Astrocyte (in vitro differentiated cells and primary cell): ENCODE results near the gene ARNT2. TPM values are rescaled to one million over a fixed set of nuclear protein-coding genes. Genes with fewer than 3 reads are reported as not detected.
"Not testable (repeated sequence)": the region's sequence is repeated elsewhere in the genome, so short reads cannot be mapped to it uniquely, and the experiment has no call there.

ENCODE experiments used
- DNase-seq: peaks from one replicate; pipeline ENCODE4 v3.0.0-alpha.2; 2010; ENCODE audit warnings: low read depth
- FAIRE-seq: peaks from 2 replicates; lab custom pipeline; 2011; peaks lifted over from hg19 to GRCh38; lab: Jason Lieb, UNC
- H2AFZ ChIP-seq: 2 replicates; pipeline ENCODE4 v1.6.0; 2012; ENCODE audit warnings: low read depth, low read length, inconsistent platforms
- H3K27ac ChIP-seq: 2 replicates; pipeline ENCODE4 v1.5.1; 2011; ENCODE audit warnings: low read depth, low read length, inconsistent platforms
- H3K27me3 ChIP-seq: 2 replicates; pipeline ENCODE4 v1.6.0; 2011; ENCODE audit warnings: low read length, inconsistent platforms; ENCODE audit not compliant: insufficient read depth
- H3K36me3 ChIP-seq: 2 replicates; pipeline ENCODE4 v1.5.1; 2011; ENCODE audit warnings: low read length, inconsistent platforms; ENCODE audit not compliant: insufficient read depth
- H3K4me1 ChIP-seq: 2 replicates; pipeline ENCODE4 v1.5.1; 2011; ENCODE audit warnings: low read length, inconsistent platforms; ENCODE audit not compliant: insufficient read depth
- H3K4me2 ChIP-seq: 2 replicates; pipeline ENCODE4 v1.6.0; 2012; ENCODE audit warnings: low read length, inconsistent platforms
- H3K4me3 ChIP-seq: 2 replicates; pipeline ENCODE4 v1.5.1; 2011; ENCODE audit warnings: low read depth, mild to moderate bottlenecking, low read length, inconsistent platforms; ENCODE audit not compliant: insufficient read depth
- H3K79me2 ChIP-seq: 2 replicates; pipeline ENCODE4 v1.6.0; 2012; ENCODE audit warnings: mild to moderate bottlenecking, low read length, inconsistent platforms; ENCODE audit not compliant: insufficient read depth
- H3K9ac ChIP-seq: 2 replicates; pipeline ENCODE4 v1.6.0; 2012; ENCODE audit warnings: mild to moderate bottlenecking, low read length, inconsistent platforms
- H3K9me3 ChIP-seq: 2 replicates; pipeline ENCODE4 v1.5.1; 2012; ENCODE audit warnings: low read depth, mild to moderate bottlenecking, low read length, inconsistent platforms; ENCODE audit not compliant: insufficient read depth
- H4K20me1 ChIP-seq: 2 replicates; pipeline ENCODE4 v1.6.0; 2012; ENCODE audit warnings: low read length, inconsistent platforms; ENCODE audit not compliant: insufficient read depth
- H3K27ac Mint-ChIP-seq: one replicate; pipeline ENCODE4 v1.8.0; 2021; ENCODE audit warnings: mild to moderate bottlenecking, mixed read lengths; ENCODE audit not compliant: unreplicated experiment
- H3K27me3 Mint-ChIP-seq: one replicate; pipeline ENCODE4 v1.8.0; 2021; ENCODE audit warnings: low read depth, mixed read lengths; ENCODE audit not compliant: unreplicated experiment
- H3K36me3 Mint-ChIP-seq: one replicate; pipeline ENCODE4 v1.8.0; 2021; ENCODE audit warnings: low read depth, mixed read lengths; ENCODE audit not compliant: unreplicated experiment
- H3K4me1 Mint-ChIP-seq: one replicate; pipeline ENCODE4 v1.8.0; 2021; ENCODE audit warnings: low read depth, mixed read lengths; ENCODE audit not compliant: unreplicated experiment
- H3K4me3 Mint-ChIP-seq: one replicate; pipeline ENCODE4 v1.8.0; 2021; ENCODE audit warnings: mild to moderate bottlenecking, moderate library complexity, mixed read lengths; ENCODE audit not compliant: unreplicated experiment
- H3K9me3 Mint-ChIP-seq: one replicate; pipeline ENCODE4 v1.8.0; 2021; ENCODE audit warnings: mild to moderate bottlenecking, mixed read lengths; ENCODE audit not compliant: unreplicated experiment
- CTCF ChIP-seq: IDR thresholded peaks from 2 replicates; pipeline ENCODE4 v1.5.1; 2011; ENCODE audit warnings: low read depth, mild to moderate bottlenecking, inconsistent platforms, low read length, moderate library complexity; ENCODE audit not compliant: insufficient read depth
- EZH2 ChIP-seq: IDR thresholded peaks from 2 replicates; pipeline ENCODE4 v1.6.1; 2012; ENCODE audit warnings: mild to moderate bottlenecking, low read length, inconsistent platforms; ENCODE audit not compliant: insufficient read depth
- total RNA-seq: library from RNA; stranded (reverse); gene quantifications from 2 replicates; pipeline ENCODE4 v1.2.1, GENCODE V29; 2021

Gene ARNT2
- total RNA-seq, 1 donor from 2014 or later: 3.5 TPM

- Histone ChIP-seq H2AFZ (no peak overlapping the region), H3K4me3 (no peak overlapping the region), H3K4me1 (no peaks in the 10 kb centered on the region), H3K9me3 (no peaks in the 10 kb centered on the region), H3K4me2 (no peak overlapping the region), H3K36me3 (no peaks in the 10 kb centered on the region), H3K9ac (no peak overlapping the region), H3K27me3 (no peaks in the 10 kb centered on the region), H3K79me2 (no peaks in the 10 kb centered on the region), H3K27ac (no peak overlapping the region), H4K20me1 (no peaks in the 10 kb centered on the region)
- no peaks in the 10 kb centered on the region for H3K36me3 Mint-ChIP-seq
- no peak overlapping the region for H3K4me3 Mint-ChIP-seq
- peaks cover 2% of the 10 kb centered on the region for H3K27me3 Mint-ChIP-seq
- no peak for FAIRE-seq
- no peaks in the 10 kb centered on the region for H3K4me1 Mint-ChIP-seq
- H3K27ac Mint-ChIP-seq: no peak overlapping the region
- H3K9me3 Mint-ChIP-seq: no peaks in the 10 kb centered on the region
- TF ChIP-seq EZH2 (no peak), CTCF (no peak)
- DNase-seq: no peak
These were observed 18.0 kb upstream of the ARNT2 start for GRCh38 chr15:80386151-80386550.

- H3K4me1 Mint-ChIP-seq: no peaks in the 10 kb centered on the region
- no peak overlapping the region for H2AFZ ChIP-seq
- H3K4me3 ChIP-seq: no peak overlapping the region
- TF ChIP-seq EZH2: no peak
- TF ChIP-seq CTCF: no peak
- DNase-seq: no peak
- H3K36me3 ChIP-seq: no peaks in the 10 kb centered on the region
- H3K27me3 ChIP-seq: no peaks in the 10 kb centered on the region
- H3K4me3 Mint-ChIP-seq: no peak overlapping the region
- FAIRE-seq: no peak
- no peak overlapping the region for H3K27ac ChIP-seq
- H4K20me1 ChIP-seq: no peaks in the 10 kb centered on the region
- no peaks in the 10 kb centered on the region for H3K4me1 ChIP-seq
- H3K27me3 Mint-ChIP-seq: peaks cover 2% of the 10 kb centered on the region
- H3K27ac Mint-ChIP-seq: no peak overlapping the region
- H3K9ac ChIP-seq: no peak overlapping the region
- no peaks in the 10 kb centered on the region for H3K9me3 ChIP-seq
- no peak overlapping the region for H3K4me2 ChIP-seq
- no peaks in the 10 kb centered on the region for H3K9me3 Mint-ChIP-seq
- H3K36me3 Mint-ChIP-seq: no peaks in the 10 kb centered on the region
- no peaks in the 10 kb centered on the region for H3K79me2 ChIP-seq
These were observed 15.9 kb upstream of the ARNT2 start for GRCh38 chr15:80388326-80388725.

GRCh38 chr15:80389370-80389769 lies 14.8 kb upstream of the ARNT2 start:
- TF ChIP-seq EZH2: no peak
- TF ChIP-seq CTCF: no peak
- Histone ChIP-seq H3K9me3 (no peaks in the 10 kb centered on the region), H3K27me3 (no peaks in the 10 kb centered on the region), H4K20me1 (no peaks in the 10 kb centered on the region), H2AFZ (no peak overlapping the region), H3K4me2 (no peak overlapping the region), H3K4me1 (no peaks in the 10 kb centered on the region), H3K9ac (no peak overlapping the region), H3K79me2 (no peaks in the 10 kb centered on the region), H3K4me3 (no peak overlapping the region), H3K36me3 (no peaks in the 10 kb centered on the region), H3K27ac (no peak overlapping the region)
- no peak overlapping the region for H3K27ac Mint-ChIP-seq
- peaks cover 2% of the 10 kb centered on the region for H3K27me3 Mint-ChIP-seq
- DNase-seq (no peak), FAIRE-seq (no peak)
- no peaks in the 10 kb centered on the region for H3K4me1 Mint-ChIP-seq
- no peaks in the 10 kb centered on the region for H3K36me3 Mint-ChIP-seq
- no peaks in the 10 kb centered on the region for H3K9me3 Mint-ChIP-seq
- no peak overlapping the region for H3K4me3 Mint-ChIP-seq

- H3K27me3 ChIP-seq, H3K27me3 Mint-ChIP-seq, H3K27ac Mint-ChIP-seq, H3K4me1 ChIP-seq, DNase-seq, H3K9ac ChIP-seq, H3K9me3 Mint-ChIP-seq, H2AFZ ChIP-seq, H3K36me3 ChIP-seq, H3K4me2 ChIP-seq, H3K4me3 Mint-ChIP-seq, H3K4me1 Mint-ChIP-seq, H3K9me3 ChIP-seq, H3K4me3 ChIP-seq, H4K20me1 ChIP-seq, H3K36me3 Mint-ChIP-seq, H3K79me2 ChIP-seq, H3K27ac ChIP-seq, FAIRE-seq: not testable (repeated sequence)
These were observed 13.2 kb upstream of the ARNT2 start for GRCh38 chr15:80390942-80391341.
